Mucosa of gallbladder (tissue), 1 donor: ENCODE measurements around the gene MEI1. TPM values are rescaled to one million over a fixed set of nuclear protein-coding genes. Genes with fewer than 3 reads are reported as not detected.
"Not testable (repeated sequence)": the region's sequence is repeated elsewhere in the genome, so short reads cannot be mapped to it uniquely, and the experiment has no call there.

ENCODE experiments used
- DNase-seq: peaks from one replicate; pipeline ENCODE4 v3.0.0-alpha.2; 2020; ENCODE audit warnings: low spot score
- total RNA-seq: library from RNA; stranded (reverse); gene quantifications from one replicate; pipeline ENCODE4 v1.2.1, GENCODE V29; 2021
- donor health status: DM: no; HTN: no; CAD: no.

Gene MEI1
- 1.4 TPM for total RNA-seq

DNA sequence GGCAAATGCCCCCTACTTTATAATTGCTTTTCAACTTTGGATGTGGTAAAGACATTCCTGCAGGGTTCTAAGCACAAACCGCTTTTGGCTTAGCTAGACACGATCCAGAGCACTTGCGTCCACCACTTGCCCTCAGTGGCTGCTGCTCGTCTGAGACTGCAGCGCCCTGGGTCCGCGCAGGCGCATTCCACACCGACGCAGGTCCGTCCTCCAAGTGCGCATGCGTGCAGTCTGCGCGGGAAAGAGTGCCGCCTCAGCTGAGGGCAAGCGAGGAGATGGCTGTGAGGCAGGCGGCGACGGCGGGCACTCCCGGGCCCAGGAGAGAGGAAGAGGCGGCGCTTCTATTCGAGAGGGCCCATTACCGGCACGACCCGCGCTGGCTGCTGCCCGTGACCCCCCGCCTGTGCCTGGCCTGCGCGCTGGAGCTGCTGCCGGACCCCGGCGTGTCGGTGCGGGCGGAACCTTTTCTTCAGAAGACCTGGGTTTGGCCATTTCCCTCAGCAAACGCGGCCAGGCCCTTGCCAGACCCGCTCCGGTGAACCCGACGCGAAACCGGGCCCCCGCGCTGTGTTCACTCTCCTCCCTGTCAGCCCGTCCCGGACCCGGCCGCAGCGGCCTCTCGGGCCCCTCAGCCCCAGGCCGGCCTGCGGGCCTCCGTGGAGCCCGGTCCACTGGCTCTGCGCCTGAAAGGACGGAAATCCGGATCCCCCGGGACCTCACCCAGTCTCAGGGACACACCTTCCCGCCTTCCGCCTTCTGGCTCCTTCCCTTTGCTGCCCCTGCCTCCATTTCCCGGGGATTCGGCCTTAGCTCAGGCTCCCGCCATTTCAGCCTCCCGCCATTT is at the start of gene MEI1:
Gene MEI1 (plus strand): TSS at position 240 of the 844 bp plus-strand sequence. CDS start 36 bp downstream, at position 276.
- peak; percentile 88 for DNase-seq

DNA sequence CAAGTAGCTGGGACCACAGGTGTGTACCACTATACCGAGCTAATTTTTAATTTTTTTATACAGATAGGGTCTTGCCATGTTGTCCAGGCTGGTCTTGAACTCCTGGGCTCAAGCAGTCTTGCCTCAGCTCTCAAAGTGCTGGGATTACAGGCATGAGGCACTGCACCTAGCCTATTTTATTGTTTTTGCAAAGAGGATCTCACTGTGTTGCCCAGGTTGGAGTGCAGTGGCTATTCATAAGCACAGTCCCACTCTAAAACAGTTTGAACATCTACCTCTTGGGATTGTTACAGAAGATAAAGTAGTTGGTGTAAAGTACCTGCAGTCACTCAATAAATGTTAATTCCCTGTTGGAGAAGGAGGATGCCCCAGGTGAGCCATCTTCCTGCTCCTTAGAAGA is 49.1 kb upstream of the MEI1 start:
- no peak for DNase-seq

- no peak for DNase-seq
Measured at GRCh38 chr22:41650821-41651220, 48.5 kb upstream of the MEI1 start.

DNA sequence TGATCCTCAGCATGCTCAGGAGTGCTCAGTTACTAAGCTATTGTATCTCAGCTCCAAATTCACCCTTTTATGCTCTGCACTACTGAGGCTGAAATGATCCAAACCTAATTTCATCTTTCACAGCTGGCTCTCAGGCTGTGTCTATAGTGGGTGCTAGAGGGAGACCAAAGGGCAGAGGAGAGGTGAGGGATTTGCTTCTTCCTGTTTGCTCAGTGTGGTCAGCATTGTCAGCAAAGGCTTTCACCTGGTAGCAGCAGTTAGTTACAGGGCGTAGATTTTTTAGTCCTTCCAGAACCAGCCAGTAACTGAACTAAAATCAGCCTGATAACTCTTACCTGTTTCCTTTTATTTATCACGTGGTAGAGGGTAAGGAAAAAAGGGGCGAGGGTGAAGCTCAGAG is 45.0 kb upstream of the MEI1 start:
- DNase-seq, result no peak

DNA sequence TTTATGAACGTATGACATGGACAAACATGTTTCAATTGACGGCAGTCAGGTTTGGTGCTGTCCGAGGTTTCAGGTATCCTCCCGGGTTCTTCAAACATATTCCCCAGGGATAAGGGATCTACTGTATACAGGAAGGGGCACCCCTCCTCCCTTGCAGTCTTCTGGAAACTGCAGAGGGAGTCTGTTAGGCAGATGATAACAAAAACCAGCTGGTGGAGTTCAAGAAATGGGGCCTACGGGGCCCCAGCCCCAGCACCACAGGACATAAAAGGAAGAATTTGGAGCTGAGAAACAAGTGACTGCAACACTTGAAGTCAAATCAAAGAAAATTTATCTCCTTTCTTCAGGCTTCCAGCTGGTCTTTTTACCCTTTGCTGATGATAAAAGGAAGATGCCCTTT is 42.7 kb upstream of the MEI1 start:
- DNase-seq, result no peak

- no peak for DNase-seq
Measured at GRCh38 chr22:41657709-41658108, 41.6 kb upstream of the MEI1 start.

GRCh38 chr22:41658869-41659268 is 40.4 kb upstream of the MEI1 start:
- no peak for DNase-seq

DNA sequence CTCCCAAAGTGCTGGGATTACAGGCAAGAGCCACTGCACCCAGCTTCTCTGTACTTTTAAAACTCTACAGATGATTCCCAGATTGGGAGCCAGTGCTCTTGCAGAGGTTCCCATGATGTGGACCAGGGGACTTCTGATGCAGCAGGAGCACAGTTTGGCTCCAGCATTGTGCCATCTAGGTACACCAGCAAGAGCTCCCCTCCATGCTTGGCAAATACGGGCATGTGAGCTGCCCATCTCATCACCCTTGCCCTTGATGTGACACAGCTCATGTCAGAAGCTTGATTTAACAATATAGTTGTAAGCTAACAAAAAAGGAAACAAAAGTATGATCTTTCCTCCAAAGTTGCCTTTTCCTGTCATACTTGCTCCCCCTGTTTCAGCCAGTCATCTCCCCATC is 39.4 kb upstream of the MEI1 start:
- no peak for DNase-seq

DNA sequence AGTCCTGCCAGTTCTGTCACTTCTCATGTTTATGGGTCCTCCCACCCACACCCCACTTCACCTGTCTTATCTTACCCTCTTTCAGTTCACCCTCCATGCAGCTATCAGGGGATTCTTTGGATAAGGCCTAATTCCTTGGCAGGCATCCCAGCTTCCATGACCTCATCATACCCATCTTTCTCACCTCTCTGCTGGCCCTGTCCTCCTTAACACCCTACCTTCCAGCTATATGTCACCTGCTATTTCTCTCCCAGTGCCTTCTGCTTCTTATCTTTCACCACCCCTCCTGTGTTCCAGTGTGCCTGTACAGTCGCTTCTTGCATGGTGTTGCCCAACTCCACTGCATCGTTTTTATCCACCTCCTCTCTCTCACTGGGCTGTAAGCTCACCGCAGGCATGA is 38.9 kb upstream of the MEI1 start:
- DNase-seq, result no peak

DNA sequence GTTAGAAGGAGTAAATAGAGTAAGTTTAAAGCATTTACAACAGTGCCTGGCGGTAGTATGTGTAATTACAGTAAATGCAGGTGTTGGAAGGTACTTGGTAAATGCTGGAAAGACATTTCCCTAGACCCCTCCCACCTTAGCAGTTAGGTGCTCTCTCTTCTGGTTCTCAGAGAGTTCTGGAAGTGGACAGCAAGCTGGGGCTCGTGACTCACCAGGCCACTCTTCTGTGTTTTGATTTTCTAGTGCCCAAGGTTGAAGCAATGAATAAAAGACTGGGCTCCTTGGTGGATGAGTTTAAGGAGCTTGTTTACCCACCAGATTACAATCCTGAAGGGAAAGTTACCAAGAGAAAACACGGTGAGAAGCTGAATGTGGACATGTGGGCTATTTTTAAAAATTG is 38.2 kb upstream of the MEI1 start:
- no peak for DNase-seq

DNA sequence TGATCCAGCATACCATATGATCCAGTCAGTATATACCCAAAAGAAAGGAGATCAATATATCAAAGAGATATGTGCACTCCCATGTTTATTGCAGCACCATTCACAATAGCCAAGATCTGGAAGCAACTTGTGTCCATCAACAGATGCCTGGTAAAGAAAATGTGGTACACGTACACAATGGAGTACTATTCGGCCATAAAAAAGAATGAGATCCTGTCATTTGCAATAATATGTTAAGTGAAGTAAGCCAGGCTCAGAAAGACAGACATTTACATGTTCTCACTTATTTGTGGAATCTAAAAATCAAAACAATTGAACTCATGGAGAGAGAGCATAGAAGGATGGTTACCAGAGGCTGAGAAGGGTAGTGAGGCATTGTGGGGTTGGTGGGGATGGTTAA is 37.6 kb upstream of the MEI1 start:
- DNase-seq, result no peak

DNA sequence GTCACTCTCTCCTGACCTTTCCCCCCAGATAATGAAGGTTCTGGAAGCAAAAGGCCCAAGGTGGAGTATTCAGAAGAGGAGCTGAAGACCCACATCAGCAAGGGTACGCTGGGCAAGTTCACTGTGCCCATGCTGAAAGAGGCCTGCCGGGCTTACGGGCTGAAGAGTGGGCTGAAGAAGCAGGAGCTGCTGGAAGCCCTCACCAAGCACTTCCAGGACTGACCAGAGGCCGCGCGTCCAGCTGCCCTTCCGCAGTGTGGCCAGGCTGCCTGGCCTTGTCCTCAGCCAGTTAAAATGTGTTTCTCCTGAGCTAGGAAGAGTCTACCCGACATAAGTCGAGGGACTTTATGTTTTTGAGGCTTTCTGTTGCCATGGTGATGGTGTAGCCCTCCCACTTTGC is 35.7 kb upstream of the MEI1 start:
- not testable (repeated sequence) for DNase-seq

DNA sequence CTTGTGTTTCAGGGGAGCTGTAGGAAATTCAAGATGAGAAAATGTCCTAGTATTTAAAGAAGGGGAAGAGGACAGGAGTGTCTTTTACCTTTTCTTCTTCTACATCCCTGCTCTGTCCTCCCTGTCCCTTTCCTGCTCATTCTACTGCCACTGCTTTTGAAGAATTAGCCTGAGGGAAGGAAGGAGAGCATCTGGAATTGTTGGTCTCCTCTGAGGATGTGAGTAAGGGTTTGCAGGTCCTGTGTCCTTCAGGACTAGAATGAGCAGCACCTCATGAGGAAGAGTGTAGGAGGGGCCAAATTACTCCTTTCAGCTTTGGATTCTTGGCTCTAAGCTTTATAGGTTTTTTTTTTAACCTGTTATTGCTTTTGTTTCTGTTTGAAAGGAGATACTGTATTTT is 34.8 kb upstream of the MEI1 start:
- DNase-seq, result no peak

- DNase-seq, result no peak
Measured at GRCh38 chr22:41664951-41665350, 34.4 kb upstream of the MEI1 start.

DNA sequence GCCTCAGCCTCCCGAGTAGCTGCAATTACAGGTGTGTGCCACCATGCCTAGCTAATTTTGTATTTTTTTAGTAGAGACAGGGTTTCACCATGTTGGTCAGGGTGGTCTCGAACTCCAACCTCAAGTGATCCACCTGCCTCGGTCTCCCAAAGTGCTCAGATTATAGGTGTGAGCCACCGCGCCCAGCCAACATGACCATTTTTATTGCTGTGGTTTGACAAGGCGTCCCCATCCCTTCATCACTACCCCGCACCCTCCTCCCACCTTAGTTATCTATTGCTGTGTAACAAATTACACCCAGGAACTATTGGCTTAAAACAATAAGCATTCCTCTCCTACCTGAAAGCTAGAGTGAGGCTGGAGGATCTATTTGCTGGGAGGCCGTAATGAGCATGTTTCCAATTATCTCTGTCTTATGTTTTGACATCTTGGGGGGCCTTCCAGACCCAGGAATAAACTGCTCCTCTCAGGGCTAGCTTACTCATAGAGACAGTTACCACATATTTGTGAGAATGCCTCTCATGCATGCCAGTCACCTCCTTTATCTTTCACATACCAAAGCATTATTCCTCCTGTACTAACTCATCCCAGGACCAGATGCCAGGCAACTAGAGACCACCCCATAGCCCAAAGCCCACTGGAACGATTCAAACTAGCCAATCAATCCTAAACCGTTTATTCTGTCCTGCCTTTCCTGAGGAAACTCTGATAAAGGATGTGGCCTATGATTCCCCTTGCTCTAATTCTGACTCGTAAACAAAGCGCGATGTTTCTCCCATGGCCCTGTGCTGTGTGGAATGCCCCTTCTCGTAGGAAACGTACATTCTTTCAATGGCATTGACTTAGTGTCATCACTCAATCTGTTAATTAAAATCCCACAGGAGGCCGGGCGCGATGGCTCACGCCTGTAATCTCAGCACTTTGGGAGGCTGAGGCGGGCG is 30.1 kb upstream of the MEI1 start:
- DNase-seq, result no peak

GRCh38 chr22:41672096-41672495 is 27.2 kb upstream of the MEI1 start:
- not testable (repeated sequence) for DNase-seq

GRCh38 chr22:41672780-41673509 is 26.4 kb upstream of the MEI1 start:
- DNase-seq, result no peak

- DNase-seq, result no peak
Measured at GRCh38 chr22:41674846-41675340, 24.4 kb upstream of the MEI1 start.

- DNase-seq, result no peak
Measured at GRCh38 chr22:41676134-41676533, 23.2 kb upstream of the MEI1 start.

DNA sequence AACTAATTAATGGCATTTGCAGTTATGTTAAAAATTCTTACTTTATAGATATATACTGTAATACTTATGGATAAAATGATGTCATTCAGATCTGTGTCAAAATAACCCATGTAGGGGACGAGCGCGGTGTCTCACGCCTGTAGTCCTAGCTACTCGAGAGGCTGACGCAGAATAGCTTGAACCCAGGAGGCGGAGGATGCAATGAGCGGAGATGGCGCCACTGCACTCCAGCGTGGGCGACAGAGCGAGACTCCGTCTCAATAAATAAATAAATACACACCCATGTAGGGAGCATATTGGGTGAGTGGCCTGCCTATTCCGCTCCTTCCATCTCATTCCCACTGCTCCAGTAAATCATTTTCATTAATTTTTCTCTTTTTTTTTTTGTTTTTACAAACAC is 17.7 kb upstream of the MEI1 start:
- no peak for DNase-seq

DNA sequence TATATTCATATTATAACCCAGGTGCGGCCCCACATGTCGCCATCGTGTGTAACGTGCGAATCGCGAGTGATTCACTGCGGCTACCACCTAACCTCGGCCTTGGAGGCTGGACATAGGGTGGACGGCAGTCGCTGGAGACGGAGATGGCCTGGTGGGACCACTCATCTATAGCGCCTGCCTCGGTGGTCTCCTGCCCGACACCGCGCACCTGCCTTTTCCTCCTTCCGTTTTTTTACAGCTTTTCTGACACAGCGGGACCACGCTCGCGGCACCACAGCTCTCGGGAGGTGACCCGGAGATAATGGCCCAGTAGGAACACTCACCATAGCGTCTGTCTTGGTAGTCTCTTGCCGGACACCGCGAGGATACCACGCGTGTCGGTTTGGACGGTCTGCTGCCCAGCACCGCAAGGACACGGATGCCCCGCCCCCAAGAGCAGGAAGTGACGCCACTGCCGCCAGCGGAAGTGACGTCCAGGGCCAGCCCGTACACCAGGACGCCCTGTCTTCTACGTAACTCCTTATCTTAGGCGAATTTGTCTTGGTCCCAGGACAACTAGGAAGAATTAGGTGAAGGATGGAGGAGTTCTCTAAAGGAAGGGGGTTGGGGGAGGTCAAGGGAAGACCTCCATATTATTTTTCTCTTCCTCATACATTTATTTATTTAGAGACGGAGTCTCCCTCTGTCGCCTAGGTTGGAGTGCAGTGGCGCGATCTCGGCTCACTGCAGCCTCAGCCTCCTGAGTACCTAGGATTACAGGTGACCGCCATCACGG is 17.1 kb upstream of the MEI1 start:
- peak; percentile 88 for DNase-seq
